HEK293 (cell line): ENCODE results near the gene TEX53.

ENCODE experiments used
- ATF2 ChIP-seq: fragments of 450-650 bp; formaldehyde crosslinking; IDR thresholded peaks from 2 replicates; pipeline ENCODE4 v1.5.1; 2016; ENCODE audit warnings: missing biosample characterization, missing genetic modification characterization, low read depth
- CTCF ChIP-seq: fragments of 450-650 bp; formaldehyde crosslinking; IDR thresholded peaks from 2 replicates; pipeline ENCODE4 v1.5.1; 2016; ENCODE audit warnings: missing biosample characterization, missing genetic modification characterization
- MEIS1 ChIP-seq: sonication (generic); formaldehyde crosslinking; IDR thresholded peaks from 2 replicates; pipeline ENCODE4 v1.8.1; 2022; ENCODE audit warnings: missing genetic modification reagents, mild to moderate bottlenecking, borderline replicate concordance
- REST ChIP-seq: fragments of 450-650 bp; formaldehyde crosslinking; IDR thresholded peaks from 2 replicates; pipeline ENCODE4 v1.5.1; 2016; ENCODE audit warnings: missing biosample characterization, missing genetic modification characterization
- ZNF121 ChIP-seq: fragments of 450-650 bp; formaldehyde crosslinking; IDR thresholded peaks from 2 replicates; pipeline ENCODE4 v1.5.1; 2016; ENCODE audit warnings: missing biosample characterization, missing genetic modification characterization
- ZNF335 ChIP-seq: fragments of 450-650 bp; formaldehyde crosslinking; conservative IDR thresholded peaks from 2 replicates; pipeline ENCODE4 v1.5.1; 2016; ENCODE audit warnings: missing biosample characterization, missing genetic modification characterization
- ZNF654 ChIP-seq: fragments of 450-650 bp; formaldehyde crosslinking; IDR thresholded peaks from 2 replicates; pipeline ENCODE4 v1.5.1; 2016; ENCODE audit warnings: low read depth, missing biosample characterization, missing genetic modification characterization
- ZNF660 ChIP-seq: fragments of 450-650 bp; IDR thresholded peaks from 2 replicates; pipeline ENCODE4 v1.5.1; 2018; ENCODE audit warnings: missing biosample characterization, mild to moderate bottlenecking, missing genetic modification characterization
- ZNF707 ChIP-seq: fragments of 450-650 bp; formaldehyde crosslinking; IDR thresholded peaks from 2 replicates; pipeline ENCODE4 v1.5.1; 2016; ENCODE audit warnings: missing biosample characterization, missing genetic modification characterization
- ZXDB ChIP-seq: fragments of 450-650 bp; formaldehyde crosslinking; IDR thresholded peaks from 2 replicates; pipeline ENCODE4 v1.5.1; 2016; ENCODE audit warnings: missing biosample characterization, missing genetic modification characterization

GRCh38 chr9:114685951-114686350 lies 28.3 kb upstream of the TEX53 start:
- no peak for TF ChIP-seq ATF2
- TF ChIP-seq ZXDB (tag by site-specific recombination), result no peak
- no peak for TF ChIP-seq CTCF (tag by site-specific recombination)
- TF ChIP-seq ZNF707 (tag by site-specific recombination), result no peak
- no peak for TF ChIP-seq ZNF654 (tag by site-specific recombination)
- TF ChIP-seq REST, result no peak
- TF ChIP-seq ZNF660, result no peak
- no peak for TF ChIP-seq ZNF121 (tag by site-specific recombination)
- no peak for TF ChIP-seq ZNF335 (tag by site-specific recombination)
- TF ChIP-seq MEIS1 (CRISPR knock-in tag), result no peak
